Stomach (tissue), 4 donors: Measurements from ENCODE around the gene ARHGAP15.

Source experiments
- POLR2A ChIP-seq, 4 donors: fragments of 450-650 bp; IDR thresholded peaks; one replicate each; pipeline ENCODE4 v1.6.1; 2016; ENCODE audit warnings: antibody characterized with exemption in 4 of 4, control low read depth in 2 of 4, mild to moderate bottlenecking in 1 of 4, moderate library complexity in 1 of 4
- TF ChIP-seq, protein P1 (sequence below), 7 experiments: fragments of 450-650 bp in 4 of 7; fragments of 200-600 bp in 3 of 7; sonication (generic) in 3 of 7; IDR thresholded peaks; one replicate each; pipeline ENCODE4 v1.5.1; 2016 to 2019; ENCODE audit warnings: antibody characterized with exemption in 7 of 7, control low read depth in 2 of 7, mild to moderate bottlenecking in 1 of 7

DNA sequence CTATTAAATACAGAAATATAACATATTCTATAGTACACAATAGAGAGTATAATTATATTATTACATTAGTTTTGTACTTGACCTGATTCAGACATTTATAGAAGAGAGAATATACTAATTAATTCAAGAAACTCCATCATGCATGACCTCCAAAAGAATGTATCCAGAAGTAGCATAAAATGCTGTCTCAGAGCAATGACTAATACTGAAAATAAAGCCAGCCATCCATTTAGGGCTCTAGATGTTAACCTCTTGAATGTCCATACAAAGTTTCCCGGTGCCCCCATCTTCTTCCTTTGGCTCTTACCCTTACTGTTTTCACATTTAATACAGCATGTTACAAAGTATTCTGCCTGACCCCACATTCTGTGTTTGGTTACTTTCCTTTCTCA, 102.0 kb downstream of the ARHGAP15 start:
- TF ChIP-seq, protein P1, sequence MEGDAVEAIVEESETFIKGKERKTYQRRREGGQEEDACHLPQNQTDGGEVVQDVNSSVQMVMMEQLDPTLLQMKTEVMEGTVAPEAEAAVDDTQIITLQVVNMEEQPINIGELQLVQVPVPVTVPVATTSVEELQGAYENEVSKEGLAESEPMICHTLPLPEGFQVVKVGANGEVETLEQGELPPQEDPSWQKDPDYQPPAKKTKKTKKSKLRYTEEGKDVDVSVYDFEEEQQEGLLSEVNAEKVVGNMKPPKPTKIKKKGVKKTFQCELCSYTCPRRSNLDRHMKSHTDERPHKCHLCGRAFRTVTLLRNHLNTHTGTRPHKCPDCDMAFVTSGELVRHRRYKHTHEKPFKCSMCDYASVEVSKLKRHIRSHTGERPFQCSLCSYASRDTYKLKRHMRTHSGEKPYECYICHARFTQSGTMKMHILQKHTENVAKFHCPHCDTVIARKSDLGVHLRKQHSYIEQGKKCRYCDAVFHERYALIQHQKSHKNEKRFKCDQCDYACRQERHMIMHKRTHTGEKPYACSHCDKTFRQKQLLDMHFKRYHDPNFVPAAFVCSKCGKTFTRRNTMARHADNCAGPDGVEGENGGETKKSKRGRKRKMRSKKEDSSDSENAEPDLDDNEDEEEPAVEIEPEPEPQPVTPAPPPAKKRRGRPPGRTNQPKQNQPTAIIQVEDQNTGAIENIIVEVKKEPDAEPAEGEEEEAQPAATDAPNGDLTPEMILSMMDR (IDR thresholded peaks at IDR 0.05) = no peak
- no peak for TF ChIP-seq POLR2A (IDR thresholded peaks at IDR 0.05)
